ENCODE data around the gene PRRT1.
"Not testable (repeated sequence)": the region's sequence is repeated elsewhere in the genome, so short reads cannot be mapped to it uniquely, and the experiment has no call there.

Gene PRRT1

GRCh38 chr6:32149932-32150870 lies 1.5 kb downstream of the PRRT1 start:
- DNase-seq (ENCODE audit: low read depth), result no peak

- DNase-seq (ENCODE audit: low read depth), result no peak
Measured at GRCh38 chr6:32149092-32149755, 2.5 kb downstream of the PRRT1 start.

DNA sequence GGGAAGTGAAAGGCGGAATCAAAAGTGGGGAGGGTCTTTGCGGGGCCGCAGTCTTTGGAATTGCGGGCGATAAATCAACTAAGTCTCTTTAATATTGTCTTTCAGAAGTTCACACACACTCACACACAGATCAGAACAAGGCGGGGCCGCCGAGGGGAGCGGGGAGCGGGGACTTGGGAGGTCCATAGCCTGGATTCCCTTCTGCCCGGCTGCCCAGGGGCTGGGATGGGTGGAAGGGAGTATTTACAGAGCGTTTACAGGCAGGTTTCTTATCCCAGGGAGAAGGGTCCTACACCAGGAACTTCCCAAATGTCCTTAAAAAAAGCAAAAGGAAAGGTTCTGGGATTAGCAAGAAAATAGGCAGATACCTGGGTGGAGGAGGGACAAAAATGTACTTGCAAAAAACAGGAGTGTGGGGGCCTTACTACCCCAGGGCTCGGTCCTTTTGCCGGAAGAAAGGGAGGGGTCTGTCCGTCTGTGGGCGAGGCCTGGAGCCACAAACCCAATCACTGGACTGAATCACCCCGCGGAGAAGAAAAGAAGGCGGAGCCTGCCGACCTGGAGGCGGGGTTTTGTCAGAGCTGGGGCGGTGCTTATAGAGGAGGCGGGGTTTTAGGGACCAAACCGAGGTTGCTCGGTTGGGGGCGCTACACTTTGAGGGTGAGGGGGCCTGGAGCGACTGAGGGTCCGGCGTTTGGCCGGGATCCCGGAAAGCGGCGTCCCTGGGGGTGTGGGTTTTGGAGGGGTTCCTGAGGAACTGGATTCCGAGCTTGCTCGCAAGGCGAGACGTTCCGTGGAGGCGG lies 3.2 kb downstream of the PRRT1 start:
- no peak for DNase-seq (ENCODE audit: low read depth)

DNA sequence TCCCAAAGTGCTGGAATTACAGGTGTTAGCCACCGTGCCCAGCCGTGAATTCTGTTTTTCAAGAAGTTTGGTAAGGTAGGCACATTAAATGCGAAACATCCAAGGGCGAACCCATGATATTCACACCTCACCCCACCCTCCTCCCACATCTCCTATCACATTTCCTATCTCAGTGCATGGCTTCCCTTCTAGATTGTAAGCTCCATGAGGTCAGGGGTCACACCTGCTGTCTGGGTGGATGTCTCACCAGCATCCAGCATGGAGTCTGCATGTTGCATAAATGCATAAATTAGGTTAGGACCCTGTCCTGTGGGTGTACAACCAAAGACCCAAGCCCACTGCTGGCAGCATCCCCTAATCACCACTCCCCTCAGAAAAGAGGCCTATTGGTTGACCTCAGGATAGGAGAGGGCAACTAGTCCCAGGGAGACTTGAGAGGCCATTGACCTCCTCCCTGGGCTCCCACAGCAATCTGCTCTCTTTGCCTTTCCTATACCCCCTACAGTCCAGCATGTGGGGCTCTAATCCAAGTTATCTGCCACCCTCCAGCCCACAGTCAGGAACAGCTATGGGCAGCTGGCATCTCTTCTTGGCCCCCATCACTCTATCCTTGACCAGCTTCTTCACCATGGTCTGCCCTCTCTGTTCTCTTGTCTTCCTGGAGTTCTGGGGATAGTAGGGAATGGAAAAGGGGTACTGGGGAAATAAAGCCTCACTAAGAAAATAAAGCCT lies 4.2 kb downstream of the PRRT1 start:
- DNase-seq (ENCODE audit: low read depth), result no peak

DNA sequence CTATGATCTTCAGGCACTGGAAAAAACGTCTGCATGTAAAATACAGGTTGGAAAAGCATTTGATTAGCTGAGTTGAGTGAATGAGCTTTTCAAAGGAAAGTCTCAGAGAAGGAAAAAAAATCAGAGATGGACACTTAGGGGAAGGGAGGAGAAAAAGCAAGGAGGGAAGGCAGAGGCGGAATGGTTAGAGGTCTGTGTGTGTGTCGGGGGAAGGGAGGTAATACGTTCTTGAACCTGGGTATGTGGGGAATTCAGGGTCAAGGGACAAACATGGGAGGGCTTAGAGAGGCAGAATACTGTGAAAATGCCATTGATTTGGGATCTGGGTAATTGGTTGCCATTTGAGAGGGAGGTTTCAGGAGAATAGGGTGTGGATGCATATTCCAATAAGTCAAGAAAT lies 5.1 kb downstream of the PRRT1 start:
- no peak for DNase-seq (ENCODE audit: low read depth)

DNA sequence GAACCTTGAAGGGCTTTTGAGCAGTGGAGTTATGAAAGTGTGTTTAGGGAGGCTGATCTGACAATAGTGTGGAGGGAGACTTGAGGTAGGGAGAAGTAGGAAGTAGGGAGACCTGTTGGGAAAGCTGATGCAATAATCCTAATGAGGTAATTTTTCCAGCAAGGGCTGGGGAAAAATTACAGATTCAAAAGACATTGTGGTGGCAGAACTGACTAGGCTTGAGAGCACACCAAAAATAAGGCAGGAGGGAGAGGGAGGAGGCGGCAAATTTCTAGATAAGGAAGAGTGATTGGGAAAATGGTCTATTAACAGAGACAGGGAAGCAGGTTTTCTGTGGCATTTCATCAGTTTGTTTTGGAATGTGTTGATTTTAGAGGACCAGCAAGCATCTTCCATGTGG lies 5.5 kb downstream of the PRRT1 start:
- DNase-seq (ENCODE audit: low read depth), result no peak

DNA sequence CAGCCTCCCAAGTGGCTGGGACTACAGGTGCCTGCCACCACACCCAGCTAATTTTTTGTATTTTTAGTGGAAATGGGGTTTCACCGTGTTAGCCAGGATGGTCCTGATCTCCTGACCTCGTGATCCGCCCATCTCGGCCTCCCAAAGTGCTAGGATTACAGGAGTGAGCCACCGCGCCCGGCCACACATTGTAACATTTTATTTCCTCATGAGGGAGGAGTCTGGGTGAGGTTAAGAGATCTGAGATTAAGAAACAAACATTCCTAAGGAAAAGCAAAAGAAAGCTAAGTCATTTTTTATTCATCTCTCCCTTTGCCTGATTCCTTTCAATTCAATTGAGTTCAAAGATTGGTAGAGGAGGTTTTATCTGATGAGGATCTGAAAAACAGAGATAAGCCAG lies 7.5 kb downstream of the PRRT1 start:
- not testable (repeated sequence) for DNase-seq (ENCODE audit: low read depth)

- no peak for DNase-seq (ENCODE audit: low read depth)
Measured at GRCh38 chr6:32140420-32141046, 11.2 kb downstream of the PRRT1 start.

DNA sequence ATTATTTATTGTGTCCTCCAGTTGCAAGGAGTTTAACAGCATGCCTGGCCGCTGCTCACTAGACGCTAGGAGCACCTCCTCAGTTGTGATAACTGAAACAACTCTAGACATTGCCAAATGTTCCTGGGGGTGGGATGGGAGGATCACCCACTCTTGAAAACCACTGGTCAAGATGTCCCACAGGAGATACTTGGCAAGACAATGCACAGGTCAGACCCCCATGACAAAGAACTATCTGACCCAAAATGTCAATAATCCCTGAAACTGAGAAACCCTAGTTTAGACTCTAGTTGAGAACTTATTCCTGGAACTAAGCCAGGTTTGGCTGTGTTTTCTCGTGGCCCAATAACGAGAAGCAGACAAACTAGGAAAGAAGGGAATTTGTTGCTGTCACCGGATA lies 12.1 kb downstream of the PRRT1 start:
- DNase-seq (ENCODE audit: low read depth), result no peak

DNA sequence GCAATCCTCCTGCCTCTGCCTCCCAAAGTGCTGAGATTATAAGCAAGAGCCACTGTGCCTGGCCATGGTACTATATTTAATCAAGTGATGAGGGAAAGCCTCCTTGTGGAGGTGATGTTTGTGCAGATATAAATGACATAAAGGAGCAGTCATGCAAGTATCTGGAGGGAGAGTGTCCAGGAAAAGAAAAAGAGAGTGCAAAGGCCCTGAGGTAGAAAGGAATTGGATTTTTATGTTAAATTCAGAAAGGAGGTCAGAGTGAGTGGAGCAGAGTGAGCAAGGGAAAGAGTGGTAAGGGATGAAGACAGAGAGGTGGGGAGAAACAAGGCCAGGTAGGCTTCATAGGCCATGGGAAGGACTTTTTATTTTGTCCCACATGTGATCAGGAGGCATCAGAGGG lies 14.3 kb downstream of the PRRT1 start:
- DNase-seq (ENCODE audit: low read depth), result no peak

GRCh38 chr6:32133786-32134185 lies 18.0 kb downstream of the PRRT1 start:
- no peak for DNase-seq (ENCODE audit: low read depth)

GRCh38 chr6:32132110-32132509 lies 19.6 kb downstream of the PRRT1 start:
- DNase-seq (ENCODE audit: low read depth), result no peak

DNA sequence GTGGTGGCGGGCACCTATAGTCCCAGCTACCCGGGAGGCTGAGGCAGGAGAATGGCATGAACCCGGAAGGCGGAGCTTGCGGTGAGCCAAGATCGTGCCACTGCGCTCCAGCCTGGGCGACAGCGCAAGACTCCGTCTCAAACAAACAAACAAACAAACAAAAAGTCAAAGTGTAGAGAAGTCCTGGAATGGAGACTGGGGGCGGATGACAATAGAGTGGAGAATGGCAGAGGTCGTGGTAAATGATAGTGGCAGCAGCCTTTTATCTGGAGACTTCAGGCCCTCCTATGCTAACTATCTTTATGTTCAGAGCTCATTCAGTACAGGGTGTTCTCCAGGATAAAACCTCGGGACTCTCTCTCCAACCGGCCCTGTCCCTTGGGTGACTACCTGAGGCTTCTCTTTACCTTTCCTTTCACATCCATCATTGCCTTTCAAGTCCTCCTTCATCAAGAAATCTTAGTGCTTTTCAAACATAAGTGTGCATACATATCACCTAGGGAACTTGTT lies 20.2 kb downstream of the PRRT1 start:
- no peak for DNase-seq (ENCODE audit: low read depth)

DNA sequence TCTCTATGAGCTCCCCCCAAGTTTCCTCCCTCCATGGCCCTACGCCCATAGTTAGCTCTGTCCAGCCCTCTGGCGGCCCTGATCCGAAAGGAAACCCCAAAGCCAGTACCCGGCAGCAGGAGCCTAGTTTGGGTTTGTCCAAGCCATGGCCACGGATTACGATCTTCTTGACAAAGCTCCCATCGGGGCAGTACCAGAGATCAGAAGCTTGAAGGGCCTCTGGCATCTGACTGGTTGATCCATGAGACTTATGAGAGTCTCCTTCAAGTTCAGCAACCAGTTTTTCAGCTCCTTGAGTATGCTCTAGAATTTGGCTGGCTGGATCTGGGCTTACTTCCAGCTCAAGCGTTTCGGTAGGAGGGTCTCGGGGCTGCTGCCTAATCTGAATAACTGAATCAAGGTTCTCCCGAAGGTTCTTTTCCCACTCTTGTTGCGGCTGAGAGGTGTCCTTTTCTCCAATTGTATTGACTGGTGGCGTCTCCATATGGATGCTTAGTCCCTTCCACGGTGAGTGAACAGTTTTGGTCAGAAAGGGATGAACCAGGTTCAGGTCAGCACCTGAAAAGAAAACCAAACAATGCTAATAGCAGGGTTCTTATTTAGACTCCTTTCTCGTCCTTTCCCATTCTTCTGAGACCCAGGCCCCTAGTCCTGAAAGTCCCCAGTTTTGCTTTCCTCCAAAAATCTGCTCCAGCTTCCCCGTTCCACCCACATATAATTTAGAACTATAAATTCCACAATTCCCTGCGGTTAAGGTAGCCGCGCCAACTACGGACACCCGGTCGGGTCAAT lies 22.2 kb downstream of the PRRT1 start:
- peak; percentile 54 for DNase-seq (ENCODE audit: low read depth)

- DNase-seq (ENCODE audit: low read depth), result no peak
Measured at GRCh38 chr6:32128751-32129296, 22.9 kb downstream of the PRRT1 start.

DNA sequence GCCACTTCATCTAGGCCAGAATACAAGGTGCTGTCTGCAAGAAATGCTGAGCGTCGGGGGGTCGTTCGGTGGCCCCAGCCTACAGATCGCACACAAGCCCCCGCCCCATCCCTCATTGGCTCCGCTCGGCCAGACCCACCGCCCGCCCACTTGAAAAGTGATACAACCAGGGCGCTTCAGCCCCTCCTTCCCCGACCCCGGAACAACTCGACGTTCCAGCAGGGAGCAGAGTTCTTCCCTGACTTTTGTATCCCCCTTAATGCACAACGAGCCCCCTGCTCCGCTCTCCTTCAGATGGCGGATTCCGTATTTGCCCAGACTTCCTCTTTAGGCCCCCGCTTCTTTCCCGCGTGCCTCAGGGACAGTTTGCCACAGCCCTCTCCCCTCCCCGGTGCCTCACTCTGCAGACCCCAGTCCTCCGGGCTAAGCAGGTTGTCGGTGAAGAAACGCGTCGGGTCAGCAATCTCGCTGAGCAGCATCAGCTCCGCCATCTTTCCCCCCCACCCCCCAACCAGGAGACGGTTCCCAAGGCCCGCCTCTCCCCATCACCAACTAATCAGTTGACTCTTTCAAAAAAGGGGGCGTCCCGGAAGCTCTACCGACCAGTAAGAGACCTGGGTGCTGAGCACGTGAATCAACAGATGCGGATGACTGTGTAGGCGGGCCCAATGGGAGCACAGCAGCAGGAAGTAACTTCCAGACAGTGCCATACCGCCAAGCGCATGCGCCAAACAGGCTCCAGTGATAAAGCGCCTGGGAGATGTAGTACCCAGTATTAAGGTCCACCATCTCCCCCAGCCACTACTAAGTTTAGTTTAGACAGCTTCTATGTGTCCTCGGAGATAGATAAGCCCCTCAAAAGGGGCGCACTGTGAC lies 23.8 kb downstream of the PRRT1 start, which contains the start of gene ATF6B:
TSS of gene ATF6B (minus strand) at position 530 of the 876 bp plus-strand sequence. CDS start at position 491, 39 bp downstream.
- peak; percentile 100 for DNase-seq (ENCODE audit: low read depth)

DNA sequence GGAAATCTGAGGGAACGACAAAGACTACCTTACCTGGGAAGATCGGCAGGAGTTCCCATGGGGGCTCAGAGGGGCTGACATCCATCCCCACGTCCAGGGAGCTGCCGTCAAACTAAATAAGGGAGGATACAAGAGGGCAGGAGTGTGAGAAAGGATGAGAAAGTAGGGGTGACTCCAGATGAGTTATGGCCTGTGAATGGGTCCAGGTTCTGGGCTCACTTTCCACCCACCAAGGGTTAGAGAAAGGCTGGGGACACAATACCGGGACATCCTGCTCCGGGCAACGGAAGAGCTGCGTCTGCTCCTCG lies 24.4 kb downstream of the PRRT1 start:
- DNase-seq (ENCODE audit: low read depth), result no peak

DNA sequence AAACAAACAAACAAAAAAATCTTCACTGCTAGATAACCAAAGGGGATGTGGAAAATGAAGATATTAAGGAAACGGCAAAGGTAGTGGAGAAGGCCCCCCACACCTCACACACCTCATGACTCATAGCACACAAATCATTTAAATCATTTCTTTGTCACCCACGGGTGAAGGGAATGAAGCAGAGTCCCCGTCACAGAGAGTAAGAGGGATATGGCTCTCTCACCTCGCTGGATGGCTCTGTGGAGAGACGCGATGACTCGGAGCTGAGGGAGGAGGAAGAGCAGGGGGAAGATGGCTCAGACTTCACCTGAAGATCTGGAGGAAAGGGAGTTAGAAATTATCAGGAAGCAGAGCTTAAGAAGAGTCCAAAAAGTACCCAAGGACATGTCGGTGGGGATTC lies 24.9 kb downstream of the PRRT1 start:
- DNase-seq (ENCODE audit: low read depth), result no peak

DNA sequence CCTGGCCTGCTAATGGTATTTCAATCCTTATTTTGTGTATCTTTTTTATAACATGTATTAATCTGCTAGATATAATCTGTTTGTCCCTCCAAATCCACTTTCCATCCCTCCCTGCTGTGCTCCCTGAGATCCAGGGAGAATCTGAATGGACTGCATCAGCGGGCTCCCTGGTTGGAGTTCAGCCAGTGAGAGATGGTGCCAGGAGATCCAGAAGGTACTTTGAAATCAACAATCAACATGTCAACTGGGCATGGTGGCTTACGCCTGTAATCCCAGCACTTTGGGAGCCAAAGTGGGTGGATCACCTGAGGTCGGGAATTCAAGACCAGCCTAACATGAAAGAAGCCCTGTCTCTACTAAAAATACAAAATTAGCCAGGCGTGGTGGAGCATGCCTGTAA lies 28.1 kb downstream of the PRRT1 start:
- no peak for DNase-seq (ENCODE audit: low read depth)

All from stromal cell of bone marrow (primary cell).